ENCODE data around the gene PGA4. TPM values are rescaled to one million over a fixed set of nuclear protein-coding genes. Genes with fewer than 3 reads are reported as not detected.
"Not testable (repeated sequence)": the region's sequence is repeated elsewhere in the genome, so short reads cannot be mapped to it uniquely, and the experiment has no call there.

PGA4 gene
- total RNA-seq, 4 donors from 2014 or later: 1.3 TPM; not detected in 3

DNA sequence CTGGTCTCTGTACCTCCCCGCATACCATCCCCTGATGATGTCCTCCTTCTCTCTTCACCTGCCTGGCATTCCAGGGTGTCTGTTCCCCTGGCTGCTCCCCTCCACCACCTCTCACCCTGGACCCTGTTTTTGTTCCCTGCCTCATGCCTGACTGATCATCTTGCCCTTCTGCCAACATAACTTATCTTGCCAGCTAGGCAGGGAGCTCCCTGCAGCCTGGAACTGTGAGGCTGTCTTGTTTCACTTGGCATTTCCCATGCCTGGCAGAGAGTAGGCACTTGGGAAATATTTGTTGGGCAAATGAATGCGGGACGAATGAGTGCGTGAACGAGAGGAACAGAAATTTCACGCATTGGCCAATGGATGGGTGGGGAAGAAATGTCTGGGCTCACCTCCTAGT lies 11.5 kb upstream of the PGA4 start:
- H3K27me3 ChIP-seq; DNase-seq; H3K9me3 ChIP-seq; H3K4me1 ChIP-seq; H3K36me3 ChIP-seq; H3K4me3 ChIP-seq; intact Hi-C loops (cut with DNase I); H3K27ac ChIP-seq: not testable (repeated sequence)
- no CpG with 5 or more reads among the region's 6 CpGs for WGBS, 2 donors

DNA sequence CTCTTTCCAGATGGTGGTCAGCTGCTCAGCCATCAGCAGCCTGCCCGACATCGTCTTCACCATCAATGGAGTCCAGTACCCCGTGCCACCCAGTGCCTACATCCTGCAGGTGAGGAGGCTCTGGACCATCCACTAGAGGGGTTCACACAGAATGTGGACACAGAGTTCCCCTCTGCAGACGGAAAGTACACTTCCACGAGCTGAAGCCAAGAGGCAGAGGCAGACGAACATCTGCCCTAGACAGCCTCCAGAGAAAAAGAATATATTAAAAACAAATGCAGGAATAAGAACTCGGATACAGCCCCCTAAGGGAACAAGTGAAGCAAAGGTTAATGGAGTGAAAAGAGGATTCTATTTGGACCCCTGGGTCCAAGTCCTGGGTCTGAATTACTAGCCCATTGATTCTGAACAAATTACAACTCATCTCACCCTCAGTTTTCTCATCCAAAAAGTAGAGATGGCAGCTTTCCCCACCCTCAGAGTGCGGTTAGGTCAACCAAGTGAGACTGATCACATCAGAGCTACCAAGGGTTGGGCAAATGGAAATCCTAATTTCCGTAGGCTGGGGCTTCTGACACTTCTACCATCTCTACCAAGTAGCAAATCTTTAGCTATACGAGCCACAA lies 10.7 kb upstream of the PGA4 start:
- H3K27me3 ChIP-seq; H3K9me3 ChIP-seq; H3K4me1 ChIP-seq; H3K36me3 ChIP-seq; DNase-seq; intact Hi-C loops (cut with DNase I); H3K4me3 ChIP-seq; H3K27ac ChIP-seq: not testable (repeated sequence)
- 60 to 75% methylated on average over 2 to 7 of the region's 10 CpGs for WGBS, 2 donors

DNA sequence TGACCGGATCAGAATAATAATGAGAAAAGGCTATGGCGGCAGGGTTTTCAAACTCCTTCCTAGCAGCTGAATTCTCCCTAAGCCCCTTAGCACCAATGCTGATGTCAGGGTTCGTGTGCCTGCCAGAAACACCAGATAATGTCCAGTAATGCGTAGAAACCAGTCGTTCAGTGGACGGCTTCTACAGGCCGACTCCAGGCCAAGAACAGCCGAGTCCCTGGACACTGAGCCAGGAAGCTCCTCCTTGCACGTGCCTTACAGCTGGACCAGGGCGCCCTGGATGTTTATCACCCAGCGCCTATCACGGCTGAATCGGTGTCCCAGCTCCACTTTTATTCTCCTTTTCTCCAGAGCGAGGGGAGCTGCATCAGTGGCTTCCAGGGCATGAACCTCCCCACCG lies 9.9 kb upstream of the PGA4 start:
- H3K9me3 ChIP-seq; intact Hi-C loops (cut with DNase I); H3K36me3 ChIP-seq; H3K4me1 ChIP-seq; H3K4me3 ChIP-seq; H3K27ac ChIP-seq; DNase-seq; H3K27me3 ChIP-seq: not testable (repeated sequence)
- WGBS, 2 donors: no CpG with 5 or more reads among the region's 15 CpGs

DNA sequence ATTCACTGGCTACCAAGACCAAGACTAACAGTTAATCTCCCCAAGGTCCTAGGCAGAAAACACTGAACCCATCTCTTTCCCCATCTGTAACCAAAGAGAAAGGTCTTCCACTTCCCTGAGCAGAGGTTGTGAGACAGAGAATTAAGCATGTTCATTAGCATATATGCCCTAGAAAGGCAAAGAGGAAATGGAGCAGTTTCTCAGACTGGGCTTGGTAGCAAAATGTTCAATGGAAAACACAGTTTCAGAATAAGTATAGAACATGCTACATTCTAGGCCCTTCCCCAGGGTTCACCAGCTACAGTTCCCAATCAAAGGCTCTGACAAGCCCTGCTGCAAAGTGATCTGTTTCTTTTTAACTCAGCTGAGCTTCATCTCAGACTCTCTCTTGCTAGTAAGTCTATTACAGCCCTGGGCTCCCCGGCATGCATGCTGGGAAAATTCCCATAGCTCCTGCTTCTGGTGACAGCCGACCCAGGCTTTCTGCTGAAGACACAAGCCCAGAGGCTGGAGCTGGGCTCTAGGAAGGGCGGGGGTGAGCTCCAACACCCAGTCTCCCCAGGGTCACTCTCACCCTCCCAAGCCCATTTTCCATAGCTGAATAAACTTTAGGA lies 8.3 kb upstream of the PGA4 start:
- WGBS, 2 donors: no CpG with 5 or more reads among the region's 3 CpGs

DNA sequence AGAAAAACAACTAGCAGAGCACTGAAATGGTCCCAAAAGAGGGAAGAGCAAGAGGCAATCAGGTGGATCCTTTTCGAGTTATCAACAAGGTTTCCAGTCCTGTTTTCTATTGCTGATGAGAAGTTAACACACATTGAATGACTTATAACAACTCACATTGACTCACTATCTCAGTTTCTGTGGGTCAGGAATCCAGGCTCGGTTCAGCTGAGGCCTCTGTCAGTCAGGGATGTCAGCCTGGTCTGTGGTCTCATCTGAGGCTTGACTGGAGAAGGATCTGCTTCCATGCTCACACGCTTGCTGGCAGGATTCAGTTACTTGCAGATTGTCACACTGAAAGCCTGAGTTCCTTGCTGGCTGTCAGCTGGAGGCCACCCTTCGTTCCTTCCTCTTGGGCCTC lies 3.8 kb upstream of the PGA4 start:
- H3K4me3 ChIP-seq; H3K27me3 ChIP-seq; H3K9me3 ChIP-seq; DNase-seq; H3K27ac ChIP-seq; H3K36me3 ChIP-seq; intact Hi-C loops (cut with DNase I); H3K4me1 ChIP-seq: not testable (repeated sequence)
- no CpG with 5 or more reads among the region's 4 CpGs for WGBS, 2 donors

More for the DNA sequence above, 8.3 kb upstream of the PGA4 start:
- H3K9me3 ChIP-seq; DNase-seq; intact Hi-C loops (cut with DNase I); H3K36me3 ChIP-seq; H3K4me3 ChIP-seq; H3K27me3 ChIP-seq; H3K27ac ChIP-seq; H3K4me1 ChIP-seq: not testable (repeated sequence)

DNA sequence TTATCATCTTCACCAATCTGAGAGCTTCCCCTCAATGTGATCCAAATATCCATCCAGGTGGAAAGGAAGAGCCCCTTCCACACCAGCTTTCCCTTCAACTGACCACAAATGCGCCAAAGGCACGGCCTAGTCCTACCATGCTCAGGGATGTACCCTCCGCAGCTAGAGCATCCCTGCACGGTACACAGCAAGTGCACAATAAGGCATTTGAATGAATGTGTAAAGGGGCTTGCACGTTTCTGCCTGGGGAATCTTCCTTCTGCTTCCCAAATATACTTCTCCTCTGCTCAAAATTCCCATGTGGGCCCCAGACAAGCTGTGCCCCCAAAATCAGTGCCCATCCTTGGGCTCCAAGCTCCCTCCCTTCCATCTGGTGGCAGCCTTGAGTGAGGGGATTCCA lies 3.1 kb upstream of the PGA4 start:
- H3K36me3 ChIP-seq; H3K4me3 ChIP-seq; DNase-seq; H3K4me1 ChIP-seq; intact Hi-C loops (cut with DNase I); H3K9me3 ChIP-seq; H3K27ac ChIP-seq; H3K27me3 ChIP-seq: not testable (repeated sequence)
- 77 to 84% methylated on average over 5 of the region's 5 CpGs for WGBS, 2 donors

DNA sequence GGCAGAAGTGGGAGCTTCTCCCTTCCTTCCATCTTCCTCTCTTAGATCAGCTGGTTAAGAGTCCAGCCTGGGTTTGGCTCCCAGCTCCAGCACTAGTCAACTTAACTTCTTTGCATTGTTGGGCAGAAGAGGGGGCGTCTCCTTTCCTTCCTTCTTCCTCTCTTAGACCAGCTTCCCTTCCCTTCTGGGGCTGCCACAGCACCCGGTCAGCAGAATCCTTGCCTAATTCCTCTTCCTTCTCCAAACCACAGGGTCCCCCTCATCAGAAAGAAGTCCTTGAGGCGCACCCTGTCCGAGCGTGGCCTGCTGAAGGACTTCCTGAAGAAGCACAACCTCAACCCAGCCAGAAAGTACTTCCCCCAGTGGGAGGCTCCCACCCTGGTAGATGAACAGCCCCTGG lies 545 bp downstream of the PGA4 start:
- H3K27me3 ChIP-seq; H3K4me3 ChIP-seq; H3K27ac ChIP-seq; H3K36me3 ChIP-seq; DNase-seq; H3K4me1 ChIP-seq; H3K9me3 ChIP-seq; intact Hi-C loops (cut with DNase I): not testable (repeated sequence)
- WGBS, 2 donors: no CpG with 5 or more reads among the region's 5 CpGs

DNA sequence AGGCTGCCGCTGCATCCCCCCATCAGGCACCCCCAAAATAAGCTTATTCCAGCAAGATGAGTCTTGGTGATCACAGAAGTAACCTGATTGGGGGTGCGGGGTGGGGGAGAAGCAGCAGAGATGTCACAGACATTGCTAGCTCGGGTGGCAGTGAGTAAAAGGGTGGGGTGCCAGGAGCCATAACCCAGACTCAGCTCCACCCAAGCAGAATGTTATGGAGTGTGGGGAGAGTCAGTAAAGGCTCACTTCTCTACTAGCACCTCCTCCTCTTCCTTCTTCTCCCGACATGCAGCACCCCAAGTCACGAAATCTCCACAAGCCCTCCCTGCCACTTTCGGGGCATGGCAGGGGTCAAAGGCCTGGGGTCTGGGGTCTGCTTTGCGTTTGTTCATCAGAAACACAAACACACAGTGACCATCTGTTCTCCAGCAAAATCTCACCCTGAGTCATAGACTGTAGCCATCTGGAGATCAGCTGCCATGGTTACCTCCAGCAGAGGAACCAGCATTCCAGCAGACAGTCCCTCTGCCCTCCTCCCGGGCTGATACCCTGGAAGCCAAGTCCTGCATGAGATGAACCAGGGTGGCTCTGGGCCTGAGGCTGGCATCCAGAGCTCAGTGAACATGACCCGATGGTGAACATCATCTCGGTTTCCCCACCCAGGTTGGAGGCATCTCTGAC lies 4.5 kb downstream of the PGA4 start:
- H3K36me3 ChIP-seq; H3K9me3 ChIP-seq; H3K27ac ChIP-seq; intact Hi-C loops (cut with DNase I); H3K4me1 ChIP-seq; H3K27me3 ChIP-seq; DNase-seq; H3K4me3 ChIP-seq: not testable (repeated sequence)
- WGBS, 2 donors: no CpG with 5 or more reads among the region's 10 CpGs

DNA sequence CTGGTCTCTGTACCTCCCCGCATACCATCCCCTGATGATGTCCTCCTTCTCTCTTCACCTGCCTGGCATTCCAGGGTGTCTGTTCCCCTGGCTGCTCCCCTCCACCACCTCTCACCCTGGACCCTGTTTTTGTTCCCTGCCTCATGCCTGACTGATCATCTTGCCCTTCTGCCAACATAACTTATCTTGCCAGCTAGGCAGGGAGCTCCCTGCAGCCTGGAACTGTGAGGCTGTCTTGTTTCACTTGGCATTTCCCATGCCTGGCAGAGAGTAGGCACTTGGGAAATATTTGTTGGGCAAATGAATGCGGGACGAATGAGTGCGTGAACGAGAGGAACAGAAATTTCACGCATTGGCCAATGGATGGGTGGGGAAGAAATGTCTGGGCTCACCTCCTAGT lies 7.3 kb downstream of the PGA4 start:
- WGBS, 2 donors: no CpG with 5 or more reads among the region's 6 CpGs
- H3K27me3 ChIP-seq; H3K4me3 ChIP-seq; H3K36me3 ChIP-seq; intact Hi-C loops (cut with DNase I); DNase-seq; H3K27ac ChIP-seq; H3K4me1 ChIP-seq; H3K9me3 ChIP-seq: not testable (repeated sequence)

DNA sequence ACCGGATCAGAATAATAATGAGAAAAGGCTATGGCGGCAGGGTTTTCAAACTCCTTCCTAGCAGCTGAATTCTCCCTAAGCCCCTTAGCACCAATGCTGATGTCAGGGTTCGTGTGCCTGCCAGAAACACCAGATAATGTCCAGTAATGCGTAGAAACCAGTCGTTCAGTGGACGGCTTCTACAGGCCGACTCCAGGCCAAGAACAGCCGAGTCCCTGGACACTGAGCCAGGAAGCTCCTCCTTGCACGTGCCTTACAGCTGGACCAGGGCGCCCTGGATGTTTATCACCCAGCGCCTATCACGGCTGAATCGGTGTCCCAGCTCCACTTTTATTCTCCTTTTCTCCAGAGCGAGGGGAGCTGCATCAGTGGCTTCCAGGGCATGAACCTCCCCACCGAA lies 8.9 kb downstream of the PGA4 start:
- H3K36me3 ChIP-seq; H3K4me3 ChIP-seq; H3K27me3 ChIP-seq; H3K27ac ChIP-seq; intact Hi-C loops (cut with DNase I); H3K4me1 ChIP-seq; DNase-seq; H3K9me3 ChIP-seq: not testable (repeated sequence)
- no CpG with 5 or more reads among the region's 15 CpGs for WGBS, 2 donors

DNA sequence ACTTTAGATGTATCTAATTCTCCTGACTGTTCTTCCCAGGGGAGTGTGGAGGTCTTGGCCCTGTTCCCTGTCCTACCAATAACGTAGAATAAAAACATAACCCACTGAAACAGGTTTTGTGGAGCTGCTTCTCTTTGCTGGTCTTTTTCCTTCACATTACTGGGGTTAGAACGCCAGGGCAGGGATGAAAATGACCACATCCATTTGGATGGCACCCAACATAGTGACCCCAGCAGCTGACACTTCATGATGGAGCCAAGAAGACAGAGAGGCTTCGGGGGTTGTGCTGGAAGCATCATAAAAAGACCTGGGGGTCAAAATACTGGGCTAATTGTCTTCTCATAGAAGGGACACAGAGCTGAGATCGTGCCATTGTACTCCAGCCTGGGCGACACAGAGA lies 9.4 kb downstream of the PGA4 start:
- DNase-seq; H3K4me3 ChIP-seq; H3K27ac ChIP-seq; H3K36me3 ChIP-seq; H3K27me3 ChIP-seq; H3K4me1 ChIP-seq; intact Hi-C loops (cut with DNase I); H3K9me3 ChIP-seq: not testable (repeated sequence)
- no CpG with 5 or more reads among the region's 5 CpGs for WGBS, 2 donors

DNA sequence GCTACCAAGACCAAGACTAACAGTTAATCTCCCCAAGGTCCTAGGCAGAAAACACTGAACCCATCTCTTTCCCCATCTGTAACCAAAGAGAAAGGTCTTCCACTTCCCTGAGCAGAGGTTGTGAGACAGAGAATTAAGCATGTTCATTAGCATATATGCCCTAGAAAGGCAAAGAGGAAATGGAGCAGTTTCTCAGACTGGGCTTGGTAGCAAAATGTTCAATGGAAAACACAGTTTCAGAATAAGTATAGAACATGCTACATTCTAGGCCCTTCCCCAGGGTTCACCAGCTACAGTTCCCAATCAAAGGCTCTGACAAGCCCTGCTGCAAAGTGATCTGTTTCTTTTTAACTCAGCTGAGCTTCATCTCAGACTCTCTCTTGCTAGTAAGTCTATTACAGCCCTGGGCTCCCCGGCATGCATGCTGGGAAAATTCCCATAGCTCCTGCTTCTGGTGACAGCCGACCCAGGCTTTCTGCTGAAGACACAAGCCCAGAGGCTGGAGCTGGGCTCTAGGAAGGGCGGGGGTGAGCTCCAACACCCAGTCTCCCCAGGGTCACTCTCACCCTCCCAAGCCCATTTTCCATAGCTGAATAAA lies 10.5 kb downstream of the PGA4 start:
- H3K4me3 ChIP-seq; H3K27me3 ChIP-seq; H3K36me3 ChIP-seq; intact Hi-C loops (cut with DNase I); H3K9me3 ChIP-seq; H3K4me1 ChIP-seq; H3K27ac ChIP-seq; DNase-seq: not testable (repeated sequence)
- WGBS, 2 donors: no CpG with 5 or more reads among the region's 3 CpGs

DNA sequence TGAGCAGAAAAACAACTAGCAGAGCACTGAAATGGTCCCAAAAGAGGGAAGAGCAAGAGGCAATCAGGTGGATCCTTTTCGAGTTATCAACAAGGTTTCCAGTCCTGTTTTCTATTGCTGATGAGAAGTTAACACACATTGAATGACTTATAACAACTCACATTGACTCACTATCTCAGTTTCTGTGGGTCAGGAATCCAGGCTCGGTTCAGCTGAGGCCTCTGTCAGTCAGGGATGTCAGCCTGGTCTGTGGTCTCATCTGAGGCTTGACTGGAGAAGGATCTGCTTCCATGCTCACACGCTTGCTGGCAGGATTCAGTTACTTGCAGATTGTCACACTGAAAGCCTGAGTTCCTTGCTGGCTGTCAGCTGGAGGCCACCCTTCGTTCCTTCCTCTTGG lies 15.0 kb downstream of the PGA4 start:
- H3K4me3 ChIP-seq; H3K9me3 ChIP-seq; H3K27ac ChIP-seq; H3K27me3 ChIP-seq; intact Hi-C loops (cut with DNase I); DNase-seq; H3K4me1 ChIP-seq; H3K36me3 ChIP-seq: not testable (repeated sequence)
- no CpG with 5 or more reads among the region's 4 CpGs for WGBS, 2 donors

Data from esophagus squamous epithelium (tissue), 5 donors.